ENCODE data around the gene NOL12.

DNA sequence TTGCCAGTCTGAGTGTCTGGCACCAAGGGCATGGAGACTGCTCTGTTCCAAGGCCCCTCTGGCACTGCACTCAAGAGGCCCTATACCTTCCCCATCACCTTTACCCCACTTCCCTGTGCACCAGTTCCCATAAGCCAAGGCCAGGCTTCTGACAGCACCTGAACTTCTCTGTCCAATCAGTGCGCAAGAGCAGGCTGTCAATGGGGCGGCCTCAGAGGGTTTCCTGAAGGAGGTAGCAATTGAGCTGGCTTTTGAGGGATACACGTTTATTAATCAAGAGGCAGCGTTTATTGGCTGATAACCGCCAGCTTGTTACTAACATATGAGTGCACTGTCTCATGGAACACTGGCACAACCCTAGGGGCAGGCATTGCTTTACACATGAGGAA is 44.6 kb upstream of the NOL12 start:
- TF ChIP-seq CTCF (IDR thresholded peaks at IDR 0.05): no peak
- TF ChIP-seq POLR2AphosphoS5 (IDR thresholded peaks at IDR 0.05; ENCODE audit: low read depth, low read length): no peak

Data from Panc1 (cell line).